Measurements from ENCODE around the gene DIAPH3. TPM values are rescaled to one million over a fixed set of nuclear protein-coding genes. Genes with fewer than 3 reads are reported as not detected.

Gene DIAPH3
- total RNA-seq, 1 donor from 2014 or later: 6.3 TPM

DNA sequence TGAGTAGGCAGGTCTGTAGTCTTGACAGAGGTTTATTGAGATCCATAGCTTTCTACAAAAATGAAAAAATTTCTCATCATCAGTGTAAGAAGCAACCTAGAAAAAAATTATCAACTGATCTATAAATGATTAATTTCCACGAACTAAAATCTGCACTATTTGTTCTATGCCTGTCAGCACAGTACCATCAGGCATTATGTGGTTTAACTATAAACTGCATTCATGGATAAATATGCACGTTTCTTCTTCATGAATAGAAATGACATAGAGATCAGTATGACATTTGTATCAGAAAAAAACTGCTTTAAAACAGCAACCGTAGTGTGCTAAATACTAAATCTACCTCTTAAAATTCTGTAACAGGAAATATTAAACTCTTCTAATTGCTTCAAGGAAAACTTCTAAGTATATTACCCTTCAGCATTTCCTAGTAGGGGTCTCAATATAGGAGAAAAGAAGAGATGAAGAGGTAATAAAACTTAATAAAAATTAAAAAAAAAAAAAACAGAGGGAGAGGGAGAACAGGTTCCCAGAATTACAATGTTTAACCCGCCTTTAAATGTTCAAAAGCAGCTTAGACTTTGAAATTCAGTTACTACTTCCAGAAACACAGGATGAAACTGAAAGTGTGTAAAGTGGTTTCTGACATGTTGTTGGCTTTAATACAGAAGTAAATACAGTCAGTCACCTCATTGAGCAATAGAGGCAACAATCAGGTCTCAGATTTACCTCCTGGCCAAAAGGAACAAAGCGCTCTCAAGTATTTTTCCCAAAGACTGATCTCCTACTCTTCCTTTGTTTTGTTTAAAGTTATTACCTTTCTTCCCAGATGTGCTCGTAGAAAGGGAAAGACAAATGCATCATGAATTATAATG, 144.4 kb downstream of the DIAPH3 start:
- DNase-seq: peak; percentile 4

DNA sequence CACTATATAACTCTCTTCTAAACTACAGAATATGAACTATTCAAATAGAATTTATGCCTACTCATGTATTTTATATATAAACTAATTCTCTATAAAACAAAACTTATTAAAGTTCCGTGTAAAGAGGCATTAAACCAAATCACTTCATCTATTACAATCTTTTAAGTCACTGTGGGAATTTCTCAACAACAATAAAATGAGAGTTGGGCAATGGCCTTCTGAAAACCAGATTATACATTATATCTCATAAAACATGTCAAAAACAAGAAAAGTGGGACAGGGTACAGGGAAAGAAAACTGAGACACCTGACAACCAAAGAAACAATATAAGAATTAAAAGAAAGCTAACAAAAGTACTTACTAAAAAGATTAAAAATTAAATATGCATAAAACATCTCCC, 145.2 kb downstream of the DIAPH3 start:
- DNase-seq: no peak

DNA sequence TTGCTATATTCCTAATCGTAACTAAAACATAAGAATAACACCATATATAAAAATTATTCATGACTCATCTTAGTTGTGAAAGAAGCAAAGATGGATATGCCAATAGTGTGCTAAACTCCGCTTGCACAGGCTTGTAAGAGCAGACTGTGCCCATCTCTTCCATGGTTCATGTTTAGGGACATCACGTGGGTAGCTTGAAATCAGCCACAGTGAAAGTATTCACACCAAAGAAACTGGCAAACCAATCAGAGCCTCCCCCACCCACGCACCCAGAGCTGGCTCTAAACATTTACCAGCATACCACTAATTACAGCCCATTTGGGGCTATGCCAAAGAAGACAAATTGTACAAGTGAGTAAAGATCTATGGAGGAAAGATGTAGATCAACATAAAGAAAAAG, 147.5 kb downstream of the DIAPH3 start:
- DNase-seq: no peak

DNA sequence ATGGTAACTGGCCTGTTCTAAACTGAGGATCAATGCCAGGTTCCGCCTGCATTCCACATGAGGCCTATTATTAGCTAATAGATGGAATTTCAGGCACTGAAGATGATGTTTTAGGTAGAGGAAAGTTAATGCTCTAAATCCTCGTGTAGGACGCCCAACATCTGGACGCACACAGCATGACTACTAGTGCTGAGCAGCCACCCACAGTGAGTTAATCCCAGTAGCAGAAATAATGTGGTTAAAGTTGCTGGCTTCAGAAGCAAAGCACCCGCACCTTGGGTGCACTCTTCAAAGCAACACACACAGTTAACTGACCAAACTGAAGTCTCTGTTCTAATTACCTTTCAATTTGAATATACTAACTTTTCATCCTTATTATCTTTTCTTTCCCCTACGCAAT, 150.6 kb downstream of the DIAPH3 start:
- no peak for DNase-seq

DNA sequence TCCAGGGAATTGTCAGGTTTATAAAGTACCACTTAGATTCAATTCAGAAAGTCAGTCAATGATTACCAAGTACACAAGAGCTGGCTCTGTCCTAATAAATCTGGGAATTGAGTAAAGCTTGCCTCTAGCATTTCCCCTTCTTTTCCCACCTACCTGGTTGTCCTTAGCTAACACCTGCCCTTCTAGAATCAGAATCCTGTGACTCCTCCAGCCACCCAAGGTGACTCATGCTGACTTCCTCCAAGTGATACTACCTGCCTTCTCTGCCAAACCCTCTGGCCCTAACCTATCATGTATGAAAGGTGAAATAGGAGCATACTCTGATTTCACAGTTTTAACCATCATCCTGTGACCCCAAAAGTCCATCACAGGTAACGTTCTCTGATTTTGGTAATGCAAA, 151.2 kb downstream of the DIAPH3 start:
- DNase-seq: no peak

DNA sequence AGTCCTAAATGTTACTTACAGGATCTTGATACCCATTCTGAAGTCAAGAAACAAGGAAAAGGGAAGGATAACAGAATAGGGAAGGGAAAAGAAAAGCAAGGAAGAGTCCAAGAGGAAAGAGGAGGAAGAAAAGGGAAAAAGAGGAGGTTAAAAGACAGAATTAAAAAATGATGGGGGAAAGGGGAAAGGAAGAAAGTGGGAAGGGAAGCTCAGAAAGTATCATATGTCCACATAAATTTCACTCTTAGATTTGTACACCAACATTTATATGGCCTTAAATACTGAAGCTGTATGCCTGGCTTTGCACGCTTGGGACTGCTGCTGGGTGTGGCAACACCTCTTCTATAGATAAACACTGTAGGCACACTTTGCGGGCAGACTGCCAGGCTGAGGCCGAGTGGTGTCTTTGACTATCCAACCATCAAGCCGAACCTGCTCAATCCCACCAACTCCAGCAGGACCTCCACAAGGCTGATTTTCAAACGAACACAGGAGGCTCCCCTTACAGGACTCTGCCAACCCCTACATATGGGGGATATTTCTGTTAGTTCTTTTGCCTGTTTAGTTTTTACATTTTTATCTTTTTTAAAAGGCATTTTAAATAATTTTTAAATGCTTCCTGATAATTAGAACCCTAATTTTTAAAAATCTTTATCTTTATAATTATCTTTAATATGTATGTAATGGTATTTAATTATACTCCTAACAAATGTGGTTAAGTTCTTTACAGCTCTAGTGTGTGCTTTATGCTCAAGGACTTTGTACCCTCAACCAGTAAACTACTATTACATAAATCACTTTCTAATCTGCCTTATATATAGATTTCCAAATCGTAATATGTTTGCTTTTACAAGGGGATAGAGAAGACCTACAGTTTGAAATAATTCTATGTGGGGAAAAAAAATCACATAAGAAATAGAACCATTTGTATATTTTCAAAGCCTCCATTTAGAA, 154.2 kb downstream of the DIAPH3 start:
- peak; percentile 38 for DNase-seq

DNA sequence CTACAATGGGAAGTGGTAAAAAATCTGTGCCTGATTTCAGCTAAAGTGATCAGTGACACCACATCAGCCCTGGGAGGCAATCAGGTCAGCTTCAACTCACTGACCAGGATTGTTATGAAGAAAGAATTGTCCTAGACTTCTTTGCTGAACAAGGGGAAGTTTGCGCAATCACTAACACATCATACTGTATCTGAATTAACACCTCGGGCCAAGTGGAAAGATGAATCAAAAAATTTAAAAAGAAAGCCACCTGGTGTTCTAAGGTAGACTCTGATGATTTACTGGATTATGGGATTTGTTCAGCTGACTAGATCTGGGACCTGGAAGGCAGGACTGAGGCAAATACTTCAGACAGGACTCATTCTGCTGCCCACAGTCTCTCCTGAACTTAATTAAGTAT, 161.8 kb downstream of the DIAPH3 start:
- no peak for DNase-seq

DNA sequence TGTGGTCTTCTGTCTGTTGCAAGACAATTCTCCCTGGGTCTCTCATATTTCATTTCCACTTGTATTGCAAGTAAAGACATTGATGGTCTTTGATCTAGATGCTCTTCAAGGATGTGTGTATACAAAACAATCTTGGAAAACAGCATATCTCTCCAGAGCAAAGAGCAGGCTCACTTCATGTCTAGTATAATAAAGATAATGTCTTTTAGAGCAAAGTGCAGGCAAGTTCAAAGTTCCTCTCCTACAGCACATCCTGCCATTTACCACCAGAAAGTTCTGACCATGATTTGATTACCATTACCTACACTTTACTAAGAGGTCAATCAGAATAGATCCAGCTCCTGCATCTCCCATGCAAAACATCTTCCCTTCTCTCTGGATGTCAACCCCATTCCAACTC, 162.8 kb downstream of the DIAPH3 start:
- no peak for DNase-seq

DNA sequence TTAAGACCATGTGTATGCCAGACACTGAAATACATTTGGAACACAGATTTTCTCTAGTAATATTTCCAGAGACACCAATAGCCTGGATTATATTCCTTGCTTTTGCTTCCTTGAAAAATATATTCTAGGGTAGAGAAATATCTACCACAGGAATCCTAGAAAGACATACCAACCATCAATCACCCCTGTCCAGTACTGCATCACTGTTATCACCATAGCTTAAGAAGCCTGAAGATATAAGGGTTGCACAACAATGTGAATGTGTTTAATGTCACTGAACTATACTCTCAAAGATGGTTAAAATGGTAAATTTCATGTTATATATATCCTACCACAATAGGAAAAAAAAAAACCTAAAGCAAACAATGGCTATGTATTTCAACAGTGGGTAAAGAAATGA, 163.6 kb downstream of the DIAPH3 start:
- DNase-seq: no peak

DNA sequence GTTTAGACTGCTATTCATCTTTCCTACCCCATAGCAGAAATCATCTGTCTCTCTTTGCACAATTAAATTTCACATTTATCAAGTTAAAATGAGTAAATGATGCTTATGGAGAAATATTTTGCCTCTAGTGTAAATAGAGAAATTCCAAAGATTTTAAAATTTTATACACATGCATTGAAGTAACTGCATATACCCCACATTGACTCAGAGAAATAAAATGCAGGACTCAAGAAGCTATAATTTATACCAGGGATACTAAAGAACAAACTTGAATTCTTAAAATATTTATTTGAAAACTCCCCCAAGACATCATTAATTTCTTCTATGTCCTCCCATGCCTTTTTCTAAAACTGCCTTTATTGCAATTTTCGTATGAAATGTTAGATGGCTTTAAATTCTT, 165.8 kb downstream of the DIAPH3 start:
- no peak for DNase-seq

DNA sequence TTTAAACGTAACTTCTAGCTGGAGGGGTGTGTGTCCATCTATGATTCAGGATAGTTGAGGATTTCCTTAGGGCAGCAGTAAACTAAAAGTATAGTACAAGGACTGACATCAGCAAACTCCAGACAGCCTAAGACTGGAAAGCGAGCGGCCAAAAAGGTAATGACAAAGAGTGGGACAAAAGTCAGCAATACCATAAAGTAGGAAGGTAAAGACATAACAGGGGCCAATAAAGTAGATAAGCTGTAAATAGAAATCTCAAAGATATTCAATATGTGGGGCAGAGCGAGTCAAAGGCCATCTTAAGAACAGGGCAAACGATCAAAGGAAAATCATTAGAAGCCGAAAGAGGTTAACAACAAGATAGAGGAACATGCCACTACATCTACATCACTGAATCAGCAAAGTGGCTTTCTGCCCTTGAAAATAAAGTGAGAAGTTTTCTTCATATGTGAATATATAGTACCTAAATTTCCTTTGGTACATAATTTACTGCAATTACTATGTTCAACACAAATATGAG, 167.2 kb downstream of the DIAPH3 start:
- DNase-seq: no peak

DNA sequence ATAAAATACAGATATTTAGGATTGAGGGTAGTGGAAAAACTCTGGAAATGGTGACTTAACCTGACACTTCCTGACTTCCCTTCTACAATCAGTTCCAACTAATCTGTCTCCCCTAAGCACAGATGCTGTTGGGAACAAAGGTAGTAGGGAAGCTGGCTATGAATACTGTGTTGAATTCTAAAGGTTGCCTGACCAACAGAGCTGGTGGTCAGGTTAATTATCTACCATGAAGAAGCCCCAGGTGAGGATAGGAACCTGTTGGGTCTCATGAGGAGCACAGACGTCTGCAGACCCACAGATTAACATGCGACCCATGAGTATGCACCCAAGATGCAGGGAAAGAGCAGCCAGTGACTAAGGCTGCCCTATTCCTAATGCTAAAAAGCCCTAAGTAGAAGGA, 172.3 kb downstream of the DIAPH3 start:
- DNase-seq: no peak

DNA sequence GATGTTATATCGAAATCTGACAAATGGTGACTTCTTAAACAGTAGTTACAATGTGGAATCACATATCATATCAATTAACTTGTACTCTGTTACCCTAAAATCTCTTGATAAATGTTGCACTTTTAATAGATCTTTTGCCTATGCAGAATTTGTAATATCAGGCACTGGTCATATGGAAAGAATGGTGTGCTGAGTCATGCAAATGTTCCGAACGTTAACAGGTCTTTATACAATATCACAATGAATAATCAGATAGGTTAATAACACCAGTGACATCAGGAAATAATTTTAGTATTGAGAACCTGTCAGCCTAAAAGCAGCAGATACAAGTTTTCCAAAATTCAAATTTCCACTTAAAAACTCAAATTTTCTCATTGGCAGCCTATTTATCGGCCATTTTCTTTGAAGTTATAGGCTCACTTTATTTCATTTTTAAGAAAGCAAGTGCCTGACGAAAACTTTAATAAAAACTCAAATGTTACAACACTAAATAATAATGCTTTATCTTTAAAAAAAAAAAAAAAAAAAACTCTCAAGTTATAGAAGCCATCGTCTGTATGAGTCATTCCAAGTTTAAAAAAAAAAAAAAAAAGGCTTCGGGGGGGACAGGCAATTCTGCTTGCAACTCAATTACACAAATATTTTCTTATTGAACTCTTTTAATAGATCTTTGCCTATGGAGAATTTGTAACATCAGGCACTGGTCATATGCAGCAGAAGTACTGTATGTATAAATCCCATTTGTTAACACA, 180.9 kb downstream of the DIAPH3 start:
- no peak for DNase-seq

DNA sequence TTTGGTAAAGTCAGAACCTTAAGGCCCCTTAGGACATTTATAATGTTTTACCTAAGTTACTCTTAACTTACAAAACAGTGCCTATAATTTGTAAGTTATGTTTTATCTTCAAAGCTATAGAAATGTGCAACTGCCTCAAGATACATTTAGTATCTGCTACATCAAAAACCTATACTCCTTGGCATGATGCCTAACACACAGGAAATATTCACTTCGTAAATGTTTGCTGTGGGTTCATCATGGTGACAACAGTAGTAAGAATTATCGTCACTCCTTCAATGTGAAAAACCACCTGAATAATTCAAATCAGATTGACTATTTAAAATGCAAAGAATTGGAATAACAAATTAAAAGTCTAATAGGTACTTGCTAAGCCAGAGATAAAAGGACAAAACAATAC, 184.1 kb downstream of the DIAPH3 start:
- no peak for DNase-seq

DNA sequence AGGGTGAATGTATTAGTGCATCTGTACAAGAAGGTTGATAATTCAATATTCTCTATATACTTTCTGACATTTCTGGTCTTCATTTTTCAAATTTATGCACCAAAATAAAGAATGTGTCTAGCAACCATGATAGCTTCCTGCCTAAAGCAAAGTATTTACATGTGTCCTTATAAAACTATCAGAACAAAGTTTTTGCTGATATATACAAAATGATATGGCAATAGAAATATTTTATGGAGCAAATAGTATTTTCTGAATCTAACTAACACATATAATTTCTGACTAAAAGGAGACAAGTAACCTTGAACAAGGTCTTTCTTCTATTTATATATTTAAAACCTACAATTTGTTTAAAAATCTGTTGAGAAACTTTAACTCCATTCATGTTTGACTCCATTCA, 184.9 kb downstream of the DIAPH3 start:
- DNase-seq: no peak

DNA sequence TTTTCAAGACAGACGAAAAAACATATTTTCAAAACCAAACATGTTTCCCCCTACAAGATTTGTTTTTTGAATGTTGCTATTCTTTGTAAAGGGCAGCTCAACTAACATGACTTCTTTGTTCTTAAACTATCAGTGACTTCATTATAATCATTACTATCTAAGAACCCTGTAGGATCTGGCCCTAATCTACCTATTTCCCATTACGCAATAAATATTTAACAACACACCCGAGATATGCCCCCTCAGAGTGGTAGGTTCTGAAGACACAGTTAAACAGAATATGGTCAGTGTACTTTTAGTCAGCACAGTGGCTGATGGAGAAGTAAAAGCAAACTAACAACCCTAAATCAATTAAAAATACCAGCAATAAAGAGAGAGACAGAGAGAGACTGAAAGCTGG, 186.9 kb downstream of the DIAPH3 start:
- no peak for DNase-seq

DNA sequence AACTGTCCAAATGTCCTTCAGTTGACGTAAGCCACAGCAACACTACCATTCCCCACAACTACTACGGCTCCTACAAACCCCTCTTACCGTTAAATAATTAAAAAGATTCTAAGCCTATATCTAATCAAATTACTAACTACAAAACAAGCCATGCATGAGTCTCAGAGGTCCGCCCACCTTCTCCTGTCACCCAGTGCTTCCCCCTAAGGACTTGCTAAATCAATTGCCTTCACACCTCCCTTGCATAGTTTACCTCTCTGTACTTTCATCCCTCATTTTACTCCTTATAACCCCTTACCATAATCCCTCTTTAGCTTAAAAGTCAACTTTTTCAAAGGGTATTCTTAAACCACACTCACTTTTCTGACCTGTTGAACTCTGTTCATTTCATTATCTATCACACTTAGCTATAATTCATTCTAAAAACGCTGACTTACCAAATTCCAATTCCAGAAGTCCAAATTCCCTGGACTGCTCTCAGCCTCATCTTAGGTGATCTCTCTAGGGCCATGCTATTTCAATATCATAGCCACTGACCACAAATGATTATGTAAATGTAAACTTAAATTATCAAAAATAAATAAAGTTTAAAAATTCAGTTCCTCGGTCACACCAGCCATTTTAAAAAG, 187.8 kb downstream of the DIAPH3 start:
- DNase-seq: no peak

DNA sequence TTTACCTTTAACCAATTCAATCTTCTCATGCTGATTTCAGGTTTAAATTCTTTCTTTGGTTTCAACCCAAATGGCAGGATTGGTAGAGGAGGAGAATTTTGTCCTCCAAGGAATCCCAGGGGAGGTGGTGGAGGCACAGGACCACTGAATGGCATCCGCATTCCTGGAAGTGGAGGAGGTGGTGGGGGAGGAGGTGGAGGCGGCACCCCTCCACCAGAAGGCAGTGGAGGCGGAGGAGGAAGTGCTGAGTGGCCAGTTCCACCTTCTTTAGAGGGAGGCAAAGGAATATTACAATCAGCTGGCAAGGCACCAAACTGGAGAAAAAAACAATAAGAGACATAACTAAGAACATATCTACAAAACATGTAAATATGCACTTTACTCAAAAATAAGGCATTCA, 192.9 kb downstream of the DIAPH3 start:
- DNase-seq: no peak

DNA sequence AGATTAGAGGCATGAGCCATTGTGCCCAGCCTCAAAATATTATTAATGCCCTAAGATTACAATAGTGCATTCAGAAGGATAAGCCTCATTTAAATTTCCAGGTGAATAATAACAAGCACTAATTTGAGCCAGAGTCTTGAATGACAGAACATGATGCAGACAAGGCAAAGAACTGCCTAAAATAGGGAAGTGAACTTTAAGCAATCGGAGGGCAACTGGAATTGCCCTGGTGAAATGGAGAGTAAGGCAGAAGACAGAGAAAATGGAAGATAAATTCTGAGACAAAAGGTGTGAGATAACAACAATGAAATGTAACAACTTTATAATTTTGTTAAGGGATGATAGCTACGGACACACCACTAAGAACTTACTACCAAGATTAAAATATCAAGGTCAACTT, 199.9 kb downstream of the DIAPH3 start:
- no peak for DNase-seq

DNA sequence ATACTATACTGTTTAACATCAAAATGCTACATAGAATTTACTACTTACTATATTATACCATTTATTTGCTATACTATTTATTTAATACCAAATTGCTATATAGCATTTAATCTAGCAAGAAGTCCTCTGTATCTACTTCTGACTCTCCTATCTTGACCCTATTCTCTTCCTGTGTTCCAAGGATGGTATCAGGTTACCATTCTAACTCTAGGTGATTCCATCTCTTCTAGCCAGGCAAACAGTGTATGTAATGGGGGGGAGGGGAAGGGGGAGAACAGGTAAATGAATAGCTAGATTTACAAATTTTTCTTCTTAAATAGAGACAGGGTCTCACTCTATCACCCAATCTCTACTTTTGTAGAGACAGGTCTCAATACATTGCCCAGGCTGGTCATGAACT, 200.3 kb downstream of the DIAPH3 start:
- no peak for DNase-seq

DNA sequence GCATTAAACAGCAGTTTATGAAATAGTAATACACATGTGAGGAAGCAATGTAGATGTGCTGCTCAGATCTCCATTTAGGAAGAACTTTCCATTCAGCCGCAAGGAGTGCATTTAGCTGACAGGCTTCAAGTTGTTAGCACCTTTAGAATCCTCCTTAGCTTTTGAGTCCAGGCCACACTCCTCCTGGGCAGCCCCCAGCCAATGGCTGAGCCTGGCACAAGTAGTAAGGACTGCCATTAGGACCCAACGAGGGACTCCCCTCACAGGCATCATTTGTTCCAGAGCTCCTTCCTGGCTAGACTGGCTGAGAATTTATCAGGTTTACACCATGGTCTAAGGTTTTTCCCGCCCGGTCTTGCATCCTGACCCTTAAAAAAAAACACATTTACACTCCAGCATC, 201.4 kb downstream of the DIAPH3 start:
- DNase-seq: no peak

DNA sequence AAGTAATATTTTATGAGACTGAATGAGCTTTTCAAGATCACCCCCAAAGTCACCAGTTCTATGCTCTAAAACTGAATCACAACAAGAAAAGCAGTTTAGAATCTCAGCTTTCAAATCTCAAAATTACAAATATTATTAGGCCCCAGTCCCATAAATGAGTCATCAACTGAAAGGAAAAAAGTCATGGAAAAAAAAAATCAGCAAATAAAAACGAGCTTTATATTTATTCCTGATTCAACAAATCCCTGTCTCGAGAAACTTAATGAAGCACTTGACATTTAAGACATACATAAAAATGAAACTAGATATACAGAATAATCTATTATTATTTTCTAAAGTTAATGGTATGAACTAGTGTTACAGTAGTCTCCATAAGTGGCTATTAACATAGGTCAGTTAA, 203.0 kb downstream of the DIAPH3 start:
- no peak for DNase-seq
